Fibroblast of lung (primary cell): ENCODE results near the gene CRYL1.

Experiments
- CTCF ChIP-seq, 2 donors: IDR thresholded peaks in 1 of 2; conservative IDR thresholded peaks in 1 of 2; 1 replicate in 1 of 2; 2 replicates in 1 of 2; pipeline ENCODE4 v1.5.1; 2011 to 2012; ENCODE audit warnings: low read length in 2 of 2, control low read depth in 1 of 2, inconsistent platforms in 1 of 2, low read depth in 1 of 2, mild to moderate bottlenecking in 1 of 2
- EZH2 ChIP-seq: IDR thresholded peaks from 2 replicates; pipeline ENCODE4 v1.5.1; 2012; ENCODE audit warnings: low read length, control low read depth, mild to moderate bottlenecking; ENCODE audit errors: missing control alignments

GRCh38 chr13:20438801-20439200 is 86.9 kb downstream of the CRYL1 start:
- TF ChIP-seq CTCF (conservative IDR thresholded peaks at IDR 0.05 in 1 of 2, IDR thresholded peaks at IDR 0.05 in 1 of 2; ENCODE audit: low read depth in 1 of 2, low read length in 2 of 2) (no peak), EZH2 (no peak)
